GM19438 (cell line): ENCODE data around the gene WDFY1.

Source experiments
- ATAC-seq: cut with Tn5 transposase; IDR thresholded peaks from one replicate; pipeline ENCODE4 v1.9.1; 2021; ENCODE audit warnings: low read depth; ENCODE audit not compliant: unreplicated experiment

WDFY1 gene

DNA sequence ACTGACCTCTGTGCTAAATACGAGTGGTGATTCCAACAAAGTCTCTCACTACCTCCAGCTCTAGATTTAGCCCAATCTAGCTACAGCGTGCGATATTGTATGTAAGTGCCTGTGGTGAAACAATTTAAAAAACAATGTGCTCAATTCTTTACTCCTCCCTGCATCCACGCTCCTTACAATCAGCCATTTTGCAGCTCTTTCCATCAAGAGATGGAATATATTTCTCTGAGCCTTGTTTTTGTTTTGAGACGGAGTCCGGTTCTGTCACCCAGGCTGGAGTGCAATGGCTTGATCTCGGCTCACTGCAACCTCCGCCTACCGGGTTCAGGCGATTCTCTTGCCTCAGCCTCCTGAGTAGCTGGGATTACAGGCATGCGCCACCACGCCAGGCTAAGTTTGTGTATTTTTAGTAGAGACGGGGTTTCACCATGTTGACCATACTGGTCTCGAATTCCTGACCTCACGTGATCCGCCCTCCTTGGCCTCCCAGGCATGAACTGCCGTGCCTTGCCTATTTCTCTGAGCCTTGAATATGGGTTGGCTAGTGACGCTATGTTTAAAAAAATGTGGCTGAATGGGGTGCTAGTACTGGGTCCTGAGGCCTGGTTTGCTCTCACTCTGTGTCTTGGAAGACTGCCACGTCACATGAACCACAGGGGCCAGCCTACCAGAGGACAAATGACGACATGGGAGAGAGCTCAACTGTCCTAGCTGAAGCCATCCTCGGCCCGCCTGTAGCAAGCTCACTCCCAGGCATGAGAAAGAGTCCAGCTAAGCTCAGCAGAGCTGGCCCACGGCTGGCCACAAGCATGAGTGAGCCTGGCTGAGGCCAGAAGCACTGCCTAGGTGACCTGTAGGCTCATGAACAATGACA is 14.8 kb downstream of the WDFY1 start:
- ATAC-seq: no peak

DNA sequence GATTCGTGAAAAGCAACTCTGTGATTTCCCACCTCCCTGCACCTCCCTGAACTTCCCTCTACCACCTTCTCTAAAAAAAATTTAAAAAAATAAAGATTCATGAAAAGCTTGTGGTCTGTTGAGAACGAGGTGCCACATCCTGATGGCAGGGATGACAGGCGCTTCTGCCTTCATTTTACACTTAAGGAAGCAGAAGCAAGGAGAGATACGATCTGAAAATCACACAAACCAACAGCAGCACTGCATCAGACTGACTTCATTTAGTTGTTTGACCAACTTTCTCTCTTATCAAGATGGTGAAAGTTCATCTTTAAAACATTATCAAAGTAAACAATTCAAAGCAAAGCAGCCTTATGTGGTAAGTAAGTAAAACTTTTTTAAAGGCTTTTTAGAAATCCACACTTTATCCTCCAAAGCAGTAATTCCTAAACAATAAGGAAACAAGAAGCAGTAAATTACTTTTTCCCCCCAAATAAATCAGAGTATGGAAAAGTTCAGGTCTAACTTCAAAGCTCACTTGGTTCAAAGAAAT is 15.5 kb downstream of the WDFY1 start:
- ATAC-seq: no peak

GRCh38 chr2:223928113-223929006 is 16.8 kb downstream of the WDFY1 start:
- ATAC-seq: no peak

GRCh38 chr2:223925106-223925505 is 20.0 kb downstream of the WDFY1 start:
- no peak for ATAC-seq

DNA sequence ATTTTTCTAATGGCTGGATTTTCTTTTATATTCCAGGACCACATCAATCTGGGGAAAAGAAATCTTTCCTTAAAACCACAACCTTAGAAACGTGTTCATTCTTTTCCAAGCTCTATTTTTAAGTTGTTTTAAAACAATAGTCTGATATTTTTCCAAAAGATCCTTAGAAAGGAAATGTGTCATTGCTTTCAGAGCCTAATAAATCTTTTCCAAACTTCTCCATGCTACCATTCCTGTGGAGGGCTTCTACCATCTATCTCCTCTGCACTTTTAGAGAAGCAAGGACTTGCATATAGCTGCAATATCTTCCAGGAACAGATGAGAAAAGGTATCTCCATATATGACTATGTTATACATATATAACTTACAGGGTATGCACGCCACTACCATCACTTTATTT is 21.2 kb downstream of the WDFY1 start:
- no peak for ATAC-seq

- ATAC-seq: no peak
Measured at GRCh38 chr2:223922308-223922707, 22.8 kb downstream of the WDFY1 start.

DNA sequence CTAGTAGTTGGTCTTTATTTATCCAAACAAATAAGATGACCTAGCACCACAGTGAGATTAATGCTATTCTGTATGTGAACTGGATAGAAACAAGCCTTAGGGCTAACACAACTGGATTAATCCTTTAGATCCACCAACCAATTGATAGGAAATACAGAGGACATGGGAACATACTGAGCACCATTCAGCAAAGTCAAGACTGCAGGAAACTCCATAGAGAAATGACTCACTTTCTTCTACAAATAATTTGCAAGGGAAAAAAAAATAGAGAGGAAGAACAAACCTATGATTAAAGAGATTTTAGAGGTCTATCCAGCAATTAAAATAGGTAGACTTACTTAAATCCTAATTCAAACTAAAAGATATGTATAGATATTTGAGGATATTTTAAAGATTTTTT is 23.9 kb downstream of the WDFY1 start:
- no peak for ATAC-seq

GRCh38 chr2:223920109-223920508 is 25.0 kb downstream of the WDFY1 start:
- no peak for ATAC-seq

GRCh38 chr2:223918671-223919134 is 26.4 kb downstream of the WDFY1 start:
- ATAC-seq: no peak

GRCh38 chr2:223916181-223916920 is 28.8 kb downstream of the WDFY1 start:
- no peak for ATAC-seq

DNA sequence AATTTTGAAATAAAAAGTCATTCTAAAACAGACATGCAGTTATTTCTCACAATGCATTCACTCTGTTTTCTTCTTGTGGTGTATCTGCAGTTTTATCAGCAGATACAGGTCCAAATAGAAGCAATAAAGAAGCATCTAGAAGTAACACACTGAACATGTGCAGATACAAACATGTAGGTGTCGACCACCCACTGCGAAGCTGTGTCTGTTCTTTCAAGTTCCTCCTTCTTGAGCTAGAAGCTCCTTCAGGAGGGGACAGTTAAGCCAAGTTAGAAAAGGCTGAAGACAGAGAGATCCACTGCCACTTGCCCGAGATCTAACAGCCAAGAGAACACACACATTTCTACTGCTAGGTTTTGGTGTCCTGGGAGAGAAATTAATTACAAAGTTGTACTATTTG is 30.1 kb downstream of the WDFY1 start:
- ATAC-seq: no peak

GRCh38 chr2:223914324-223914723 is 30.8 kb downstream of the WDFY1 start:
- ATAC-seq: no peak

DNA sequence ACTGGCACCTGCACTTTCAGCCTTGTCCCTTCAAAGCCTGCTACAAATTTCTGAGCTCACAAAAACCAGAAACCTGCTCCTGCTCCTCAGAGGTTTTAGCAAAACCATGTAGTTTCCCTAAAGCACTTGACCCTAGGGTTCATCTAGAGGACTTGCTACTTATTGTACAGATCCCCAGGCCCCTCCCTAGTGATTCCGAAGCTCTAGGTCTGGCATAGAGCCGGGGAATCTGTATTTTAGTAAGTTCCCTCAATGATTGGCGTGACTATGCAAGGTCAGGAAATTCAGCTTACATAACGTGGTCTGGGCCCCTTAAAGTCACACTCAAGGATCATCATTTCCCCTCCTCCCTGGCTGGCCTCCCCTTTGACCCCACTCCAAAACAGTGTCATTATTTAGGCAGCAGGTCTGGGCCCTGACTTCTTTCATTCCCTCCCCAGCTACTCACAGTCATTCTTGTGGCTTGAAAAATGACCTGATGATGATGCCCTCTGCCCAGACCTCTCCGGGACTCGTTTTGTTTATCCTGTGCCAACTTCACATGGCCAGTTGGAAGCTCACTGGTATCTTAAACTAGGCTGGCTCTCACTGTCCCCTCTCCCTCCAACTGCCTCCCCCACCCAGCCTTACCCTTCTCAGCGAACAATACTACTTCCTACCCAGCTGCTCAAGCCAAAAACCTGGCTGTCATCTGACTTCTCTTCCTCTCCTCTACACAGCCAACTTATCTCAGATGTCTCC is 36.0 kb downstream of the WDFY1 start:
- no peak for ATAC-seq

DNA sequence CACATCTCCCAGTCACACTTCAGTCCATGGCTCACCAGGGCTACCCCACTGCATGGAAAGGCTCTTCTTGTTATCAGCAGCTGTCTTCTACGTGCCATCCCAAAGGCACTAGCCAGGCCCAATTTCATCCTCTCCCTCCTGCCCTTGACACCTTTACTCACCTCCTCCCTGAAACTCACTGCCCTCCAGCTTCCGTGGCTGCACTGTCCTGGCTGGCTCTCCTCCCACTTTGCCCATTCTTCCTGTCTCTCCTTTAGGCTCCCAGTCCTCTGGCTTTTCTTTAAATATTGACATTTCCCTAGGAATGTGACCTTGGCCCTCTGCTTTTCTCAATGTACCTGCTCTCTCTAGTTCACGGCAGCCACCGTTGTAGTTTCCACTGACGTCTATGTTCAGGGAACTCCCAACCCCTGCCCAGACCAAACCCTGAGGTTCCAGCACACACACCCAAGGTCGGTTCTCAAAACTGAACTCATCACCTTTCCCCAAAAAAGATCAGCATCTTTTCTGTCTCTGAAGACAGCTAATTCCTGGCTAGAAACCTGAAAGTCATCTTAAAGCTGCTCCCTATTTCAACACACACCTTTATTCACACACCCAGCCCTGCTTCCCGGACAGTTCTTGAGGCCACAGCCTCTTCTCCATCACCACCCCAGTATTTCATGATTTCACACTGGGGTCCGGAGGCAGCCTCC is 36.7 kb downstream of the WDFY1 start:
- no peak for ATAC-seq

- no peak for ATAC-seq
Measured at GRCh38 chr2:223905996-223906395, 39.1 kb downstream of the WDFY1 start.

- ATAC-seq: no peak
Measured at GRCh38 chr2:223901854-223902253, 43.3 kb downstream of the WDFY1 start.

DNA sequence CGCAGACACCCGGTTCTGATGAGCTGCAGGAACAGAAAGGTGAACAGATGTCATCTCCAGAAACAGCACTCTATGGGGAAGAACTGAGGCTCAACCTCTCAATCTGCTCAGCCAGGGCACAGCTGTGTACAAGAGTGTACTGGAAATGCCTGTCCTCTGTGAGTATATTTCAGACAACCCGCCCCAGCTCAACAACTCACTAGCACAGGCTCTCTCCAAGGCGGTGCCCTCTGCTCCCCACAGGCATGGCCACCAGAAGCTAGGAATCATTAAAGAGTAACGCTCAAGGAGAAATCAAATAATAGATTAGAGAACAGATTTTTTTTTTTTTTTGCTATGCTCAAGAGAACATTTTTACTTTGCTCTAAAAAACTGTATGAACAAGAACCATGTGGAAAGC is 43.8 kb downstream of the WDFY1 start:
- no peak for ATAC-seq

GRCh38 chr2:223900531-223900930 is 44.6 kb downstream of the WDFY1 start:
- no peak for ATAC-seq

DNA sequence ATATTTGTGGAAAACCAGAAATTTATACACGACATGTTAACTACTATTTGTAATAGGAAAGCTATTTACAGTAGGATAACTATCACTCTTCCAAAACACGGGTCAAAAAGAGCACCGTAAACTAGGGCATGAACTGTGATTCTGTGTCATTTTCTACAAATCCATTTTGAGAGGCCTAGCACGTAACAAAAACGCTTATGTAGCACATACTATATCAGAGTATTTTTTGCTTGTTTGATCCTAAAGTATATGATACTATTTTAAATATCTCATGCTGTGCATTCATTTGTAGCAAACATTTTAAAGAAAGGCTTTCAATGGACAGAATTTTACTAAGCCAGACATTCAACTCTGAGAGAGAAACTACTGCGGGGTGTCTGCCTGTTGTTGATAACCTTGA is 45.1 kb downstream of the WDFY1 start:
- no peak for ATAC-seq
